Medulla oblongata (tissue), 1 donor: ENCODE data around the gene SUGT1.
A peak's percentile ranks its signal among the peaks of the same experiment; 100 is the strongest.
"Not testable (repeated sequence)": the region's sequence is repeated elsewhere in the genome, so short reads cannot be mapped to it uniquely, and the experiment has no call there.

Experiments
- DNase-seq: peaks from one replicate; pipeline ENCODE4 v3.0.0-alpha.2; 2015; ENCODE audit errors: extremely low spot score

Gene SUGT1

DNA sequence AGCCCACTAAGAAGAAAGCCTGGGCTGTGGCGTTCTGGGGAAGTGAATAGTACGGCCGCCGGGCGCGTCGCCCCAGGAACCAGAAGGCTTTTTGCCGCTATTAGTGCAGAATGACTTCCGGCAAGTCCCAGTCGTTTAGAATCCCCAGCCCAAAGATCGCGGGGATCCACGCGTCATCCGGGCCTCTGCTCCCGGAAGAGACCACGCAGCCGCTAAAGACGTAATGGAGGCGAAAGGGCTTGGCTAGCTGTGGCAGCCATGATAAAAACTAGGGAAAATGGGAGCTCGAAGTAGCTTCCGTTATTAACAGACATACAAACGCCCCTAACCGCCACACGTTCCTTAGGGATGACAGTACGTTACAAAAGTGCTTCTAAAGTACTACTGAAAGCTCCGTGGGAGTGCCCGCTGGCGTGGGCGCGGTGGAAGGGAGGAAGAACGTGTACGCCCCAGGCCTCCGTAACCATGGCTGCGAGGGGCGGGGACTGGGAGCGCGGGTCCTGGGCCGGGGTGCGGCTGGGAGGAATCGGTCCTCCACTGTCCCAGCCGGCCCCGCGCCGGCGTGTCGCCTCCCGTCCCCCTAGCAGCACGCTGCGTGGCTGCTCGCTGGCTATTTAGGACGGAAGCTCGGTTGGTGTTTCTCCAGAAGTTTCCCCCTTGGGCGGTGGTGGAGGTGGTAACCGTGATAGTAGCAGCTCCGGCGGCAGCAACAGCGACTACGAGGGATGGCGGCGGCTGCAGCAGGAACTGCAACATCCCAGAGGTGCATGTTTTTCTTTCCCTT lies at the start of gene SUGT1:
Gene SUGT1, plus strand, starts transcription at position 641 of the 784 bp plus-strand sequence. Its CDS starts 85 bp downstream, at position 726.
- DNase-seq: peak; percentile 98

GRCh38 chr13:52603316-52603715 lies 49.3 kb upstream of the SUGT1 start:
- not testable (repeated sequence) for DNase-seq

DNA sequence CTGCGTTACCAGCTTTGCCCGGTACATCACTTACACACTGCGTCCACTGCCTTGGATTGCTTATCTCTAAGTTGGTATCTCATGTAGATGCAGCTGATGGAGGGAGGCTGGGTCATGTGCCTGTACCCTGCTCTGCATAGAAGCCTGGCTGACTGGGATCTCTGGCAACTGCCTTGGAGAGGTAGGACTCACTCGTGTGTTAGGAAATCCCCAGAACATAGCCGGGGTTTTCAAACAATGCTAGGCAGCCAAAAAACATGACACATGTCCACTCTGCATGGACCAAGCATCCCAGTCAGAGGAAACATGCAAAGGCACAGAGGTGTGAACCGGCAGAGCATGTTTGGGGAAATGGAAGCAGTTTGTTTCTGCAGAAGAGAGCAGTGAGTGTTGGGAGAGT lies 46.5 kb upstream of the SUGT1 start:
- not testable (repeated sequence) for DNase-seq

GRCh38 chr13:52606795-52607194 lies 45.8 kb upstream of the SUGT1 start:
- DNase-seq: not testable (repeated sequence)

DNA sequence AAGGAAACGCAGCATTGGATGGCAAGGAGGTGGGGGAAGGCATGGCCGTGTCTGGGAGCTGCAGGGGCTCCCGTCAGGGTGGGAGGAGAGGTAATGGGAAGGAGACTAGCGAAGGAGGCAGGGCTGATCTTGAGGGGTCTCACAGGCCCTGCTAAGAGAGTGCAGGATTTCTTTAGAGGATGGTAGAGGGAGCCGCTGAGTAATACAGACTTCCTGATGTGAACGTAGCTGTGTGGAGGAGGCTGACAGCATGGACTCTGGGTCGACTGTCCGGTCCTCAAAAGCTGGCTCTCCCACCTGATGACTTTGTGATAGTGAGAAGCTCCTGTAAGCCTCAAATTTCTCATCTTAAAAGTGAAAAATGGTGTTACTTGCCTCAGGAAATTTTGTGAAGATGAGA lies 44.5 kb upstream of the SUGT1 start:
- DNase-seq: not testable (repeated sequence)

GRCh38 chr13:52609013-52609606 lies 43.5 kb upstream of the SUGT1 start:
- peak; percentile 84 for DNase-seq

GRCh38 chr13:52610158-52610557 lies 42.5 kb upstream of the SUGT1 start:
- not testable (repeated sequence) for DNase-seq

- no peak for DNase-seq
Measured at GRCh38 chr13:52615134-52615801, 37.4 kb upstream of the SUGT1 start.

DNA sequence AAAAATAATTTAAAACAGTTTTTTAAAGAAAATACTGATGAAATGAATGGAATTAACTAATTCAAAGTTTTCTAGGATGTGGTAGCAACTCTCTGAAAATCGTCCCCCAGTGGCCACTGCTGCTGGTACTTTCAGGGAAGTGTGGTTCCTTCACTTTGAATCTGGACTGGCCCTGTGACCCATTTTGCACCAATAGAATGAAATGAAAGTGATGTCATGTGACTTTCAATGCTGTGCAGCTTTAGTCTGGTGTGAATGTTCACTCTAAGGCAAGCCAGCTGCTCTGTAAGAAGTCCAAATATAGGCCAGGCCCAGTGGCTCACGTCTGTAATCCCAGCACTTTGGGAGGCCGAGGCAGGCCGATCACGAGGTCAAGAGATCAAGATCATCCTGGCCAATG lies 36.8 kb upstream of the SUGT1 start:
- no peak for DNase-seq

- peak; percentile 78 for DNase-seq
Measured at GRCh38 chr13:52617070-52618060, 35.3 kb upstream of the SUGT1 start.

DNA sequence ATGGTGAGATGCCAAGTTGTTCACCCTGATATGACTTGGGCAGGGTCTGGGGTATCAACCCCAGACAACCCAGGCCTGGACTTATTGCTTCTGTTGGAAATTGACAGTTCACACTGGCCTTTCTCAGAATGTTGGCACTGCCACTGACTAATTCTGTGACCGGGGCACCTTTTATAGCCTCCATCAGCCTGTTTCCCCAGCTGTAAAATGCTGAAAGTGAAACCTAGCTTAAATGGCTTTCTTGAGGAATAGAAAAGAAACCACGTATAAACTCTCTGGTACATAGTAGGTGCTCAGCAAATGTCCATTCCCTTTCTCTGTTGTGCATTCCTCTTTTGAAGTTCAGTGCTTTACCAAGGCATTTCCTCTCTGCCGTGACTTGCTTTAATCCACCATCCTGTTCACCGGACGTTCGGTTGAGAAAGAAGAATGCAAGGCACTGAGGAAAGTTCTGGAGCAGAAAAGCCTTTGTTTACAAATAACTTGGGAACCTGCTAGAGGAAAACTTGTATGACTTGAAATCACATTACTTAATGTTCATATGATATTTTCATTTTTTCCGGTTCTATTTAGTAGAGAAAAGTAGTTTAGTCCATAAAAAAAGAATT lies 21.4 kb upstream of the SUGT1 start:
- not testable (repeated sequence) for DNase-seq

DNA sequence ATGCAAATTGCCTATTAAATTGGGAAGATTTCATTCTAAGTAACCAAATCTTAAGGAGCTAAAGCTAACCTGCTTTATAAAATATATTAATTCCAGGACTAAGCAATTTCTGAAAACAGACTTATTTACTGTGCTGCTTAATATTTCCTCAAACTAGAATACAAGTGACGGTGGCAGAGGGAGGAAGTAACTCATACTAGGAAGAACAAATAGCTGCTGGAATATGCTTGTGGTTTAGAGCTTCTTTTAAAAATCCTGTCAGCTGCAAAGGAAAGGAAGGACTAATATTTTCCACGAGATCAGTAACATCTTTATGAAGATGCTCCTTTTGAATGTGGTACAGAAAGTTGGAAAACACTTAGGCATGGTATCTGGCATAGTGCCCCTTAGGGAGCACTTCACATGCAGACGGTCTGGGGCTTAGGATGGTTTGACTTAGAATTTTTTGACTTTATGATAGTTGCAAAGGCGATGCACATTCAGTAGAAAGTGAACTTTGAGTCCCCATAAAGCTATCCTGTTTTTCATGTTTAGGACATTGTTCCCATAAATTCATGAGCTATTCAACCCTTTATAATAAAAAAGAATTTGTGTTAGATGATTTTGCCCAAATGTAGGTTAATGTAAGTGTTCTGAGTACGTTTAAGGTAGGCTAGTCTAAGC lies 13.8 kb upstream of the SUGT1 start:
- DNase-seq: no peak

- DNase-seq: no peak
Measured at GRCh38 chr13:52642131-52642530, 10.5 kb upstream of the SUGT1 start, which contains the start of gene HNRNPA1L2. Gene HNRNPA1L2 (plus strand): TSS chr13:52642431. CDS start chr13:52642493, 62 bp downstream.

- DNase-seq: no peak
Measured at GRCh38 chr13:52644108-52644507, 8.5 kb upstream of the SUGT1 start.

GRCh38 chr13:52646967-52647366 lies 5.7 kb upstream of the SUGT1 start:
- no peak for DNase-seq

DNA sequence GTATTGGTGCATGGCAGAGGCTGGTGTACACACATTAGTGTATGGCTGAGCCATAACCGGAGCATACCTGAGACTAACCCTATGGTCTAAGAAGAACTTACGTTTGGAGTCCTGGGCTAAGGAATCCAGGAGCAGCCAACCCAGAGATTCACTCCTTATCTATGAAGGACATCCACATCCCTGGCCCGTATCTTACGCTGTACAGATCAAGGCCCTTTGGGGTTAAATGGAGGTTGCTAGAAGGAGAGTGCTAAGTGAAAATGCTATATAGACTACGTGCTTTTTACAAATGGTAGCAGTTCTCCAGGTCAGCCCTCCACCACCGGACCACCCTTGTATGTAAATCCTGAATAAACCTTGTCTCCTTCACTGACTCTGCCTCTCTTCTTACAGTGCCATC lies 1.9 kb upstream of the SUGT1 start:
- no peak for DNase-seq

DNA sequence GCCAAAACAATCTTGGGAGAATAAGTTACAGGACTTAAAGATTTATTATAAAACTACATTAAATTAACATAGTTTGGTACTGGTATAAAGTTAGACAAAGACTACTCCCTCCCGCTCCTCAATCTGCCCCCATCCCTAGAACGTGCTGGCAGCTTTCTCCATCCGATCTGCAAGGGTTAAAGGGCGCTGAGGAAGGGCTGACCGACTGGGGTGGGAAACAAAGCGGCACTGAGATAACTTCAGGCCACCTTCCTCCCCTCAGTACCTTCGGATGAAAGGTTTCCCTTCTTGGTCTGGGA lies 790 bp upstream of the SUGT1 start:
- DNase-seq: no peak

DNA sequence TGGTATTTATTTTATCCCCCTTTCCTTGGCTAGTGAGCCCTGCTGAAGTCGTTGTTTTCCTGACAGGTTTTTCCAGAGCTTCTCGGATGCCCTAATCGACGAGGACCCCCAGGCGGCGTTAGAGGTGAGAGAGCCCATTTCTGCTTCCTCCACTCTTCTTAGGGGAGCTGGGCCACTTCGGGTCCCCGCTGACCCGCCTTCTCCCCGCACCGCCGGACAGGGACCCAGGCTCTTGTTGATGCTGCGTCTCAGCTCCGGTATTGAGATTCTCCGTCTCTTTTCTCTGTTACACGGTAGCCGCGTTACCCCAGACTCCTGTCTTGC lies 306 bp downstream of the SUGT1 start:
- DNase-seq: no peak

DNA sequence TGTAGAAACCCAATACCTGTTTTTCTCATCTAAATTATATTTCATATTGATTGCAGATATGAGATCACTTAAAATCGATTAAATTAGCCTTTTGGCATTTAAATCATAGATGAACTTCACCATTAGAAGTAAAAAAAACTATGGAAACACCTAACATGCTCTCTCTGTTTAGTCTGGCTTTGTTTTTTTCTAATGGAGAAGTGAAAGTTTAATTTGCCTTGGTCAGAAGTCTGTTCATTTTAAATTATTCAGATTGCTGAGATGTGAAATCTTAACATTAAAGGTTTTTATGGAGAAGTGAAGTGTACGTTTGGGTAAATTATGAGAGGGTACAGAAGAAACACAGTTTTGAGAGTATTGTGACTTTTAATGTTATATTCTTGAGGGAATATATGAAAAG lies 6.7 kb downstream of the SUGT1 start:
- DNase-seq: no peak

DNA sequence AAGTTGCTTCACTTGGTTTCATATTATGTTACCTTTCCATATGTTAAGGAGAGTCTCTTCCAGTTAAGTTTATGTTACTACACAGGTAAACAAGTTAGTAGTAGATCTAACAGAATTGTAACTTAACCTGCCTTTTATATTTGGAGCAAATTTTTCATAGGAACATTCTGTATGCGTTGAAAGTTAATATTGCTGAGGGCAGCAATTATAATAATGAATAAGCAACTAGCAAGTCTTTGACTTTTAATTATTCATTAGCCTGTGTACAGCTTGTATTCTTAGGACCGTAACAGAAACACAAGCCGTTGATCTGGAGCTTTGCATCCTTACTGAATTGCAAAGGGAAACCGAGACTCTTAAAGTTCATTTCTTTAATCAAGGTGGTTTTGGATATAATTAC lies 11.6 kb downstream of the SUGT1 start:
- no peak for DNase-seq

DNA sequence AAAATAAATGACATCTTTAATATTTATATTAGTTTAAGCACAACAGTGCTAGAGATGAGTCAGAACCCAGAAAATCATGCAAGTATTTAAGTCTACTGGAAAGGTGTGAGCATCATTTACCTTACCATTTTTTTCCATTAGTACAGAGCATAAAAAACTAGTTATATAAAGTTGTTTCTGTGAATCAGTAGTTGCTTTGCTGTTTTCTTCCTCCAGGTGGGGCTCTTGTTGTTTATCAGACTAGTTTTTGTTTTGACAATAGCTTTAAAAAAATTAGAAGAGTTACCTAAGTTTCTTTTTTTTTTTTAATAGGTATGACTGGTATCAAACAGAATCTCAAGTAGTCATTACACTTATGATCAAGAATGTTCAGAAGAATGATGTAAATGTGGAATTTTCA lies 12.7 kb downstream of the SUGT1 start:
- peak; percentile 37 for DNase-seq
